Astrocyte of the hippocampus (primary cell): ENCODE data around the gene RARB.

Experiments
- DNase-seq: peaks from one replicate; pipeline ENCODE4 v3.0.0; 2011; ENCODE audit warnings: low read depth, low spot score

The RARB gene

GRCh38 chr3:25576831-25577454 lies 148.9 kb downstream of the RARB start:
- no peak for DNase-seq

- no peak for DNase-seq
These were observed 150.0 kb downstream of the RARB start for GRCh38 chr3:25578059-25578458.

- no peak for DNase-seq
These were observed 152.5 kb downstream of the RARB start for GRCh38 chr3:25580534-25580933.

- no peak for DNase-seq
These were observed 153.3 kb downstream of the RARB start for GRCh38 chr3:25581335-25581734.

- DNase-seq, result no peak
These were observed 153.8 kb downstream of the RARB start for GRCh38 chr3:25581823-25582222.

- DNase-seq, result no peak
These were observed 154.2 kb downstream of the RARB start for GRCh38 chr3:25582242-25582641.

- no peak for DNase-seq
These were observed 155.3 kb downstream of the RARB start for GRCh38 chr3:25583343-25583742.

- no peak for DNase-seq
These were observed 156.1 kb downstream of the RARB start for GRCh38 chr3:25584011-25584789.

- DNase-seq, result no peak
These were observed 157.5 kb downstream of the RARB start for GRCh38 chr3:25585361-25586166.

- DNase-seq, result no peak
These were observed 158.1 kb downstream of the RARB start for GRCh38 chr3:25586167-25586505.

- DNase-seq, result no peak
These were observed 158.5 kb downstream of the RARB start for GRCh38 chr3:25586553-25586952.

- no peak for DNase-seq
These were observed 159.0 kb downstream of the RARB start for GRCh38 chr3:25587094-25587493.

- DNase-seq, result no peak
These were observed 159.5 kb downstream of the RARB start for GRCh38 chr3:25587526-25587925.

- DNase-seq, result no peak
These were observed 159.9 kb downstream of the RARB start for GRCh38 chr3:25587975-25588374.

GRCh38 chr3:25588441-25589103 lies 160.5 kb downstream of the RARB start:
- DNase-seq, result no peak

GRCh38 chr3:25589104-25589782 lies 161.2 kb downstream of the RARB start:
- no peak for DNase-seq

GRCh38 chr3:25589783-25590258 lies 161.8 kb downstream of the RARB start:
- no peak for DNase-seq

GRCh38 chr3:25592510-25592968 lies 164.5 kb downstream of the RARB start:
- DNase-seq, result peak; percentile 69

GRCh38 chr3:25593001-25593400 lies 164.9 kb downstream of the RARB start:
- DNase-seq, result no peak

GRCh38 chr3:25594007-25594502 lies 166.0 kb downstream of the RARB start:
- DNase-seq, result peak; percentile 84

GRCh38 chr3:25597535-25598101 lies 169.6 kb downstream of the RARB start:
- no peak for DNase-seq
